ENCODE results near the gene GALNT1.

Gene GALNT1

GRCh38 chr18:35619464-35619863 lies 37.9 kb downstream of the GALNT1 start:
- no peak for DNase-seq (ENCODE audit: low read depth)
- TF ChIP-seq MAX (IDR thresholded peaks at IDR 0.05; ENCODE audit: low read depth, low read length) (no peak), CTCF (IDR thresholded peaks at IDR 0.05; ENCODE audit: low read depth, low read length) (no peak), POLR2A (IDR thresholded peaks at IDR 0.05; ENCODE audit: extremely low read depth, insufficient read length) (no peak), MYC (IDR thresholded peaks at IDR 0.05; ENCODE audit: low read depth, low read length) (no peak)
- H3K4me3 ChIP-seq (ENCODE audit: low read depth, low read length): no peak overlapping the region

DNA sequence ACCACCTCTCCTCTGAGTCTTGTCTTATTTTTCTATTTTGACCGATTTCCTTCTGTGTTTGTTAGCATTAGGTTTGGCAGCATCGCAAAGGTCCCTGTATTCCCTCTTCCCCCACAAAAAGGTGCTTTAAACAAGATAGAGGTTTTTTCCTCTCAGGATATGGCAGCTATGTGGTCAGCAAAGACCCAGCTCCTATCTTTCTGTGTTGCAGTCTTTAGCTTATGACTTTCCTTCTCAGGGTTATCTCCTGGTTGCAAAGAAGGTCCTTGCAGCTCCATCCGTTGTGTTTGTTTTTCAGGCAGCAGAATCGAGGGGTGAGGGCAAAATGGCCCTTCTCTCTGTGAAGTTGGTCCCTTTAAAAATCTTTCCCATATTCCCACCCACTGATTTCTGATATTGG lies 38.4 kb downstream of the GALNT1 start:
- TF ChIP-seq CTCF (IDR thresholded peaks at IDR 0.05; ENCODE audit: low read depth, low read length) (no peak), POLR2A (IDR thresholded peaks at IDR 0.05; ENCODE audit: extremely low read depth, insufficient read length) (no peak), MYC (IDR thresholded peaks at IDR 0.05; ENCODE audit: low read depth, low read length) (no peak), MAX (IDR thresholded peaks at IDR 0.05; ENCODE audit: low read depth, low read length) (no peak)
- DNase-seq (ENCODE audit: low read depth): no peak
- no peak overlapping the region for H3K4me3 ChIP-seq (ENCODE audit: low read depth, low read length)

GRCh38 chr18:35620765-35621164 lies 39.2 kb downstream of the GALNT1 start:
- no peak for DNase-seq (ENCODE audit: low read depth)
- H3K4me3 ChIP-seq (ENCODE audit: low read depth, low read length): no peak overlapping the region
- TF ChIP-seq POLR2A (IDR thresholded peaks at IDR 0.05; ENCODE audit: extremely low read depth, insufficient read length): no peak
- no peak for TF ChIP-seq MAX (IDR thresholded peaks at IDR 0.05; ENCODE audit: low read depth, low read length)
- TF ChIP-seq MYC (IDR thresholded peaks at IDR 0.05; ENCODE audit: low read depth, low read length): no peak
- no peak for TF ChIP-seq CTCF (IDR thresholded peaks at IDR 0.05; ENCODE audit: low read depth, low read length)

DNA sequence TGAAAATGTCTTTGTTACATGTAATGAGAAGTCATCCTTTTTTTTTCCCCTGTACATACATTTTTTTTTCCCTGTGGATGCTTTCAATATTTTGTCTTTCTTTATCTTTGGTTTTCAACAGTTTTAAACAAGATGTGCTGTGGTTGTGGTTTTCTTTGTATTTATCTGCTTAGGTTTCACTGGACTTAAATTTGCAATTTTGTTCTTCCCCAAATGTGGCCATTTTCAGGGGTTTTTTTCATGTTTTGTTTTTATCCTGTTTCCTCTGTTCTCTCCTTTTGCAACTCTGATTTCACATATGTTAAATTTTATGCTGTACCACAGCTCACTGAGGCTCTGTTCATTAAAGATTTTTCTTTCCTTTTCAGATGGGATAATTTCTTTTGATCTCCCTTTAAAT lies 41.7 kb downstream of the GALNT1 start:
- no peak for TF ChIP-seq POLR2A (IDR thresholded peaks at IDR 0.05; ENCODE audit: extremely low read depth, insufficient read length)
- no peak for TF ChIP-seq CTCF (IDR thresholded peaks at IDR 0.05; ENCODE audit: low read depth, low read length)
- no peak for TF ChIP-seq MAX (IDR thresholded peaks at IDR 0.05; ENCODE audit: low read depth, low read length)
- no peak for TF ChIP-seq MYC (IDR thresholded peaks at IDR 0.05; ENCODE audit: low read depth, low read length)
- no peak for DNase-seq (ENCODE audit: low read depth)

DNA sequence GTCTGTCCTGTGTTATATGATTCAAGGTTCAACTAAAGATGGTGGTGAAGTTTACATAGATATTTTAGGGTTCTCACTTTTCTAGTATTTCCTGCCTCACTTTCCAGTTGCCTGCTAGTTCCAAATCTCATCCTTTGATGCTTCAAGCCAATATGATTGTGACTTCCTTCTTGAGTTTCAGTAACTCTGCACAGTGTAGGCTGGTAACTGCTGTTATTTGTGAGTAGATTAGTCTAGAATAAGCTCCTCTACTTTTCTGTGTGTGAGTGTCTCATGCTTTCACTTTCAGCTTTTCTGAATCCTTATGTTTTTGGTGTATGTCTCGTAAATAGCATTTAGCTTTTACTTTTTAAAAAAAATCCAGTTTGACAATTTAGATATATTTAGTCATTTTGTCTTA lies 42.6 kb downstream of the GALNT1 start:
- TF ChIP-seq POLR2A (IDR thresholded peaks at IDR 0.05; ENCODE audit: extremely low read depth, insufficient read length): no peak
- TF ChIP-seq CTCF (IDR thresholded peaks at IDR 0.05; ENCODE audit: low read depth, low read length): no peak
- TF ChIP-seq MYC (IDR thresholded peaks at IDR 0.05; ENCODE audit: low read depth, low read length): no peak
- no peak for TF ChIP-seq MAX (IDR thresholded peaks at IDR 0.05; ENCODE audit: low read depth, low read length)

More for the DNA sequence above, 41.7 kb downstream of the GALNT1 start:
- H3K4me3 ChIP-seq (ENCODE audit: low read depth, low read length): no peak overlapping the region

DNA sequence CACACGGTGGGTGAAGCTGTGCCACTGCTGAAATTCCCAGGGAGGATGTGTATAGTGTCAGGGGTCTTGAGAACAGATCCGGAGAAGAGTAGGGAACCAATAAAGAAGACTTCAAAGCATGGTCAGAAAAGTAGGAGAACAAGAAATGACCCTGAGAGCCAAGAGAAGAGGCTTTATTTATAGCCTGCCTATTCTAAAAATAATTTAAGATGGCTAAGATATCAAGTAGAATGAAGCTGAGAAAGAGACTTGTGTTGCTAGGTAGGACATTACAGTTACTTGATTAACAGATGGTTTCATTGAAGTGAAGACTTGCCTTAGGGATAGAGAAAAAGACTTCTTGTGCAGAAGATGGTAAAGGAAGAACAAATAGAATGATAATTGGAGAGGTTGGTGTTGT lies 43.7 kb downstream of the GALNT1 start:
- TF ChIP-seq MAX (IDR thresholded peaks at IDR 0.05; ENCODE audit: low read depth, low read length) (no peak), POLR2A (IDR thresholded peaks at IDR 0.05; ENCODE audit: extremely low read depth, insufficient read length) (no peak), CTCF (IDR thresholded peaks at IDR 0.05; ENCODE audit: low read depth, low read length) (no peak), MYC (IDR thresholded peaks at IDR 0.05; ENCODE audit: low read depth, low read length) (no peak)
- no peak for DNase-seq (ENCODE audit: low read depth)
- no peak overlapping the region for H3K4me3 ChIP-seq (ENCODE audit: low read depth, low read length)

More for the DNA sequence above, 42.6 kb downstream of the GALNT1 start:
- no peak overlapping the region for H3K4me3 ChIP-seq (ENCODE audit: low read depth, low read length)
- no peak for DNase-seq (ENCODE audit: low read depth)
